Measurements from ENCODE around the gene DNAJB6. TPM values are rescaled to one million over a fixed set of nuclear protein-coding genes. Genes with fewer than 3 reads are reported as not detected.

Gene DNAJB6
- total RNA-seq, 1 donor from 2014 or later, result 103 TPM

- no peak overlapping the region for H3K4me3 ChIP-seq
- H3K27ac ChIP-seq, result no peak overlapping the region
- TF ChIP-seq CTCF (IDR thresholded peaks at IDR 0.05), result no peak
- no peaks in the 10 kb centered on the region for H3K36me3 ChIP-seq
- ATAC-seq (no peak), DNase-seq (peak; percentile 20)
- no peaks in the 10 kb centered on the region for H3K4me1 ChIP-seq
- peaks cover 32% of the 10 kb centered on the region for H3K27me3 ChIP-seq (ENCODE audit: low read depth)
- no peaks in the 10 kb centered on the region for H3K9me3 ChIP-seq
- intact Hi-C loops (cut with DNase I), result no loop called here
Measured at GRCh38 chr7:157465891-157466866, 129.4 kb downstream of the DNAJB6 start.

- H3K4me1 ChIP-seq, result no peaks in the 10 kb centered on the region
- no peak overlapping the region for H3K4me3 ChIP-seq
- no peak for DNase-seq
- H3K27ac ChIP-seq, result no peak overlapping the region
- peaks cover 32% of the 10 kb centered on the region for H3K27me3 ChIP-seq (ENCODE audit: low read depth)
- no peak for TF ChIP-seq CTCF (IDR thresholded peaks at IDR 0.05)
- H3K9me3 ChIP-seq, result no peaks in the 10 kb centered on the region
- intact Hi-C loops (cut with DNase I), result no loop called here
- H3K36me3 ChIP-seq, result no peaks in the 10 kb centered on the region
- ATAC-seq, result no peak
Measured at GRCh38 chr7:157466867-157467261, 130.1 kb downstream of the DNAJB6 start.

Other genes with a start within 250 kb of the DNAJB6 start
- gene UBE3C, start 198.1 kb upstream of the DNAJB6 start, total RNA-seq, result 55.7 TPM

Data from lower lobe of right lung (tissue), 2 donors.